CD4-positive, CD25-positive, alpha-beta regulatory T cell (primary cell): ENCODE measurements around the gene ACKR3. TPM values are rescaled to one million over a fixed set of nuclear protein-coding genes. Genes with fewer than 3 reads are reported as not detected.

Experiments used
- ATAC-seq, 2 donors: fragments of 150-1000 bp; cut with Tn5 transposase; one replicate each; pipeline ENCODE4 v1.10.0; 2021; ENCODE audit warnings: low read depth in 2 of 2, moderate number of reproducible peaks in 2 of 2, moderate library complexity in 1 of 2
- DNase-seq, 3 donors: peaks; one replicate each; pipeline versions ENCODE4 v3.0.0 to v3.0.0-alpha.2; 2012 to 2022; ENCODE audit warnings: mixed read lengths in 1 of 3
- H3K27ac ChIP-seq: one replicate; pipeline ENCODE4 v1.7.0; 2013; ENCODE audit warnings: mild to moderate bottlenecking, low read length; ENCODE audit not compliant: insufficient read depth, poor library complexity, severe bottlenecking
- H3K27me3 ChIP-seq: one replicate; pipeline ENCODE4 v1.7.0; 2013; ENCODE audit warnings: low read length; ENCODE audit not compliant: control insufficient read depth, insufficient read depth
- H3K36me3 ChIP-seq: one replicate; pipeline ENCODE4 v1.7.0; 2013; ENCODE audit warnings: mild to moderate bottlenecking, low read length, moderate library complexity; ENCODE audit not compliant: control insufficient read depth, insufficient read depth
- H3K4me1 ChIP-seq: 2 replicates; pipeline ENCODE4 v1.7.0; 2013; ENCODE audit warnings: mild to moderate bottlenecking, low read length; ENCODE audit not compliant: insufficient read depth, control insufficient read depth, poor library complexity, severe bottlenecking
- H3K4me3 ChIP-seq: one replicate; pipeline ENCODE4 v1.7.0; 2013; ENCODE audit warnings: low read depth, mild to moderate bottlenecking, low read length, moderate library complexity
- H3K9me3 ChIP-seq, 2 experiments: 1 replicate in 1 of 2; 2 replicates in 1 of 2; pipeline ENCODE4 v1.7.0; 2013; ENCODE audit warnings: low read length in 2 of 2, mild to moderate bottlenecking in 1 of 2, moderate library complexity in 1 of 2; ENCODE audit not compliant: control insufficient read depth in 2 of 2
- H3K27ac Mint-ChIP-seq, 3 donors: one replicate each; pipeline ENCODE4 v1.8.0; 2020 to 2022; ENCODE audit warnings: mild to moderate bottlenecking in 3 of 3, mixed read lengths in 3 of 3, moderate library complexity in 2 of 3
- H3K27me3 Mint-ChIP-seq: one replicate; pipeline ENCODE4 v1.8.0; 2022; ENCODE audit warnings: mild to moderate bottlenecking, mixed read lengths
- H3K36me3 Mint-ChIP-seq: one replicate; pipeline ENCODE4 v1.8.0; 2020; ENCODE audit warnings: mixed read lengths
- H3K4me1 Mint-ChIP-seq, 4 donors: one replicate each; pipeline ENCODE4 v1.8.0; 2020 to 2022; ENCODE audit warnings: mixed read lengths in 4 of 4, mild to moderate bottlenecking in 1 of 4
- H3K4me3 Mint-ChIP-seq, 4 donors: one replicate each; pipeline ENCODE4 v1.8.0; 2020 to 2022; ENCODE audit warnings: mild to moderate bottlenecking in 4 of 4, mixed read lengths in 4 of 4, moderate library complexity in 3 of 4
- H3K9me3 Mint-ChIP-seq, 7 donors: one replicate each; pipeline ENCODE4 v1.8.0; 2020 to 2022; ENCODE audit warnings: mixed read lengths in 7 of 7, mild to moderate bottlenecking in 3 of 7, moderate library complexity in 2 of 7
- polyA plus RNA-seq, 4 donors: library from polyadenylated mRNA; unstranded; fragments of 300-500 nt; fragmentation: Illumina TruSeq; gene quantifications; one replicate each; pipeline ENCODE4 v1.2.3, GENCODE V29; 2021
- total RNA-seq: library from RNA; stranded (reverse); gene quantifications from one replicate; pipeline ENCODE4 v1.2.3, GENCODE V29; 2022

ACKR3 gene
- total and polyA plus RNA-seq, 5 donors from 2014 or later: 3.0 to 7.9 (median 4.7) TPM

GRCh38 chr2:236631856-236632291 is 62.2 kb downstream of the ACKR3 start:
- Mint-ChIP-seq H3K4me3 (no peak overlapping the region), H3K4me1 (no peaks in the 10 kb centered on the region), H3K27ac (no peak overlapping the region), H3K9me3 (peaks cover 0 to 1% (median 0%) of the 10 kb centered on the region in 7 donors), H3K27me3 (no peaks in the 10 kb centered on the region), H3K36me3 (no peaks in the 10 kb centered on the region)
- no peak overlapping the region for H3K27ac ChIP-seq
- no peaks in the 10 kb centered on the region for H3K4me1 ChIP-seq
- no peaks in the 10 kb centered on the region for H3K27me3 ChIP-seq
- H3K36me3 ChIP-seq: no peaks in the 10 kb centered on the region
- no peak for DNase-seq
- no peak overlapping the region for H3K4me3 ChIP-seq
- ATAC-seq: no peak
- H3K9me3 ChIP-seq: no peaks in the 10 kb centered on the region
